Inflammatory macrophage treated with lipopolysaccharide for 4 hours (primary cell): ENCODE results near the gene DMRTA1.
"Not testable (repeated sequence)": the region's sequence is repeated elsewhere in the genome, so short reads cannot be mapped to it uniquely, and the experiment has no call there.

Source experiments
- DNase-seq: peaks from one replicate; pipeline ENCODE4 v3.0.0-alpha.2; 2020

Gene DMRTA1

GRCh38 chr9:22469928-22470544, 23.4 kb downstream of the DMRTA1 start:
- peak; percentile 28 for DNase-seq

- DNase-seq, result no peak
Measured at GRCh38 chr9:22481566-22481965, 34.9 kb downstream of the DMRTA1 start.

GRCh38 chr9:22483528-22484070, 37.0 kb downstream of the DMRTA1 start:
- DNase-seq, result no peak

- not testable (repeated sequence) for DNase-seq
Measured at GRCh38 chr9:22496197-22496596, 49.6 kb downstream of the DMRTA1 start.
